MCF 10A (cell line): ENCODE measurements around the gene TPK1. TPM values are rescaled to one million over a fixed set of nuclear protein-coding genes. Genes with fewer than 3 reads are reported as not detected.

Experiments used
- BruUV-seq: library from RNA; stranded (reverse); fragments of 400-500 nt; replicated peaks from 2 replicates; lab custom pipeline; 2021; lab: Mats Ljungman, UMichigan
- CTCF ChIA-PET: fragments of 300-600 bp; sonication (Branson Sonifier 250); formaldehyde crosslinking; extraction: SDS; loops from one replicate; lab custom pipeline; 2021; ENCODE audit warnings: antibody characterized with exemption, inconsistent platforms; lab: Yijun Ruan, JAX
- POLR2A ChIA-PET: fragments of 300-600, 350-650 bp; sonication (Branson Sonifier 250); formaldehyde crosslinking; extraction: SDS; loops from one replicate; lab custom pipeline; 2020; ENCODE audit warnings: antibody characterized with exemption, inconsistent platforms; lab: Yijun Ruan, JAX
- DNase-seq: peaks from one replicate; pipeline ENCODE4 v3.0.0-alpha.2; 2018; ENCODE audit not compliant: unreplicated experiment
- H3K27ac Mint-ChIP-seq: one replicate; pipeline ENCODE4 v1.8.0; 2022; ENCODE audit warnings: mild to moderate bottlenecking, low read depth, mixed read lengths; ENCODE audit not compliant: unreplicated experiment
- H3K27me3 Mint-ChIP-seq: one replicate; pipeline ENCODE4 v1.8.0; 2022; ENCODE audit warnings: mixed read lengths; ENCODE audit not compliant: insufficient read depth, unreplicated experiment
- H3K36me3 Mint-ChIP-seq: one replicate; pipeline ENCODE4 v1.8.0; 2022; ENCODE audit warnings: mild to moderate bottlenecking, moderate library complexity, mixed read lengths; ENCODE audit not compliant: insufficient read depth, unreplicated experiment
- H3K4me1 Mint-ChIP-seq: one replicate; pipeline ENCODE4 v1.8.0; 2022; ENCODE audit warnings: mixed read lengths; ENCODE audit not compliant: insufficient read depth, unreplicated experiment
- H3K4me3 Mint-ChIP-seq: one replicate; pipeline ENCODE4 v1.8.0; 2022; ENCODE audit warnings: mild to moderate bottlenecking, moderate library complexity, mixed read lengths; ENCODE audit not compliant: unreplicated experiment
- H3K9me3 Mint-ChIP-seq: one replicate; pipeline ENCODE4 v1.8.0; 2022; ENCODE audit warnings: mixed read lengths; ENCODE audit not compliant: unreplicated experiment
- CTCF ChIP-seq: fragments of 200-600 bp; IDR thresholded peaks from one replicate; pipeline ENCODE4 v1.8.0; 2022; ENCODE audit warnings: antibody characterized with exemption, mild to moderate bottlenecking; ENCODE audit not compliant: unreplicated experiment
- intact Hi-C: fragments of 100-400 bp; cut with micrococcal nuclease; formaldehyde crosslinking; loops from 2 replicates; pipeline ENCODE4 v1.14.1; 2022
- total RNA-seq: library from RNA; stranded (reverse); gene quantifications from 2 replicates; pipeline ENCODE4 v1.2.3, GENCODE V29; 2022

Gene TPK1
- total RNA-seq, 1 experiment from 2014 or later: 8.8 TPM

DNA sequence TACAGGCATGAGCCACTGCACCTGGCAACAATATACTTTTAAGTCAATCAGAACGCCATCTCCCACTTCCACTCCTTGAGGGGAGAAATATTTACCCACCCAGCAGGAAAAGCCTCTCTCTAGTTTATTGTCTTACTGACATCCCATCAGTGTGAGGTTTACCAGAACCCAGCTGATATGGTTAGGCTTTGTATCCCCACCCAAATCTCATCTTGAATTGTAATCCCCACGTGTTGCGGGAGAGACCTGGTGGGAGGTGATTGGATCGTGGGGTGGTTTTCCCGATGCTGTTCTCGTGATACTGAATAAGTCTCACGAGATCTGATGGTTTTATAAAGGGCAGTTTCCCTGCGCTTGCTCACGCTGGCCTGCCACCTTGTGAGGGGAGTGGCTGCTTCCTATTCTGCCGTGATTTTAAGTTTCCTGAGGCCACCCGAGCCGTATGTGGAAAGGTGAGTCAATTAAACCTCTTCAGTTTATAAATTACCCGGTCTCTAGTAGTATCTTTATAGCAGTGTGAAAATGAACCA is 37.5 kb upstream of the TPK1 start:
- no peaks in the 10 kb centered on the region for H3K27me3 Mint-ChIP-seq
- no peak for TF ChIP-seq CTCF
- H3K36me3 Mint-ChIP-seq: no peaks in the 10 kb centered on the region
- ChIA-PET POLR2A (no interaction called here), CTCF (no interaction called here)
- H3K4me1 Mint-ChIP-seq: no peaks in the 10 kb centered on the region
- intact Hi-C loops: no loop called here
- H3K4me3 Mint-ChIP-seq: no peak overlapping the region
- H3K9me3 Mint-ChIP-seq: no peaks in the 10 kb centered on the region
- H3K27ac Mint-ChIP-seq: no peak overlapping the region
- DNase-seq: no peak
- BruUV-seq: no TSS peak

GRCh38 chr7:144869082-144869481 is 33.2 kb upstream of the TPK1 start:
- intact Hi-C loops: no loop called here
- BruUV-seq: no TSS peak
- TF ChIP-seq CTCF: no peak
- peaks cover 5% of the 10 kb centered on the region for H3K36me3 Mint-ChIP-seq
- CTCF ChIA-PET: no interaction called here
- H3K27me3 Mint-ChIP-seq: peaks cover 10% of the 10 kb centered on the region
- peaks cover under 1% of the 10 kb centered on the region for H3K9me3 Mint-ChIP-seq
- H3K4me3 Mint-ChIP-seq: no peak overlapping the region
- POLR2A ChIA-PET: no interaction called here
- no peaks in the 10 kb centered on the region for H3K4me1 Mint-ChIP-seq
- no peak overlapping the region for H3K27ac Mint-ChIP-seq
- DNase-seq: no peak

- Mint-ChIP-seq H3K9me3 (peaks cover 7% of the 10 kb centered on the region), H3K4me1 (peaks cover 9% of the 10 kb centered on the region), H3K27me3 (peaks cover 10% of the 10 kb centered on the region), H3K36me3 (peaks cover 5% of the 10 kb centered on the region), H3K4me3 (no peak overlapping the region), H3K27ac (no peak overlapping the region)
- no peak for TF ChIP-seq CTCF
- no peak for DNase-seq
- BruUV-seq: no TSS peak
- POLR2A ChIA-PET: interaction anchor here (0.7 kb wide), 1 partner anchor 271 kb away, joined by 3 read pairs; no protein-coding TSS in a partner anchor
- intact Hi-C loops: no loop called here
- CTCF ChIA-PET: interaction anchor here (0.6 to 1.4 kb wide), 3 partner anchors 10 to 475 kb away, joined by 3 to 6 read pairs (median 3); no protein-coding TSS in a partner anchor
These were observed 30.3 kb upstream of the TPK1 start for GRCh38 chr7:144866189-144866588.

GRCh38 chr7:144863320-144863647 is 27.4 kb upstream of the TPK1 start:
- TF ChIP-seq CTCF: no peak
- ChIA-PET CTCF (interaction anchor here (0.7 to 1.1 kb wide), 4 partner anchors 8 to 1226 kb away, joined by 3 to 4 read pairs (median 3); no protein-coding TSS in a partner anchor), POLR2A (interaction anchor here (0.6 kb wide), 1 partner anchor 1504 kb away, joined by 4 read pairs; no protein-coding TSS in a partner anchor)
- Mint-ChIP-seq H3K36me3 (peaks cover 5% of the 10 kb centered on the region), H3K9me3 (peaks cover 7% of the 10 kb centered on the region), H3K4me3 (no peak overlapping the region), H3K27ac (no peak overlapping the region), H3K27me3 (peaks cover 10% of the 10 kb centered on the region), H3K4me1 (peaks cover 9% of the 10 kb centered on the region)
- DNase-seq: no peak
- intact Hi-C loops: no loop called here
- no TSS peak for BruUV-seq
